WTC11 (cell line): ENCODE data around the gene KIAA2012. TPM values are rescaled to one million over a fixed set of nuclear protein-coding genes. Genes with fewer than 3 reads are reported as not detected.

Source experiments
- ATAC-seq: fragments of 200-7000 bp; cut with Tn5 transposase; 2 replicates; pipeline ENCODE4 v1.10.0; 2021; ENCODE audit warnings: mild to moderate bottlenecking, moderate library complexity
- CTCF ChIA-PET: fragments of 300-600 bp; sonication (Branson Sonifier 250); formaldehyde crosslinking; loops from one replicate; lab custom pipeline; 2021; ENCODE audit warnings: antibody characterized with exemption; lab: Charles Lee
- POLR2A ChIA-PET: fragments of 350-600 bp; sonication (Branson Sonifier 250); formaldehyde crosslinking; loops from one replicate; lab custom pipeline; 2021; ENCODE audit warnings: antibody characterized with exemption; lab: Charles Lee
- DNase-seq: peaks from one replicate; pipeline ENCODE4 v3.0.0; 2021; ENCODE audit warnings: low spot score
- H3K27ac Mint-ChIP-seq: 2 replicates; pipeline ENCODE4 v1.8.0; 2021; ENCODE audit warnings: mixed read lengths
- H3K27me3 Mint-ChIP-seq: 2 replicates; pipeline ENCODE4 v1.8.0; 2021; ENCODE audit warnings: low read depth, mild to moderate bottlenecking, moderate library complexity, mixed read lengths
- H3K36me3 Mint-ChIP-seq: 2 replicates; pipeline ENCODE4 v1.8.0; 2021; ENCODE audit warnings: mixed read lengths
- H3K4me1 Mint-ChIP-seq: 2 replicates; pipeline ENCODE4 v1.8.0; 2022; ENCODE audit warnings: mixed read lengths
- H3K4me3 Mint-ChIP-seq: 2 replicates; pipeline ENCODE4 v1.8.0; 2021; ENCODE audit warnings: mild to moderate bottlenecking, moderate library complexity, mixed read lengths
- H3K9me3 Mint-ChIP-seq: 2 replicates; pipeline ENCODE4 v1.8.0; 2021; ENCODE audit warnings: mixed read lengths
- ARID4B ChIP-seq: sonication (generic); formaldehyde crosslinking; IDR thresholded peaks from 2 replicates; pipeline ENCODE4 v1.8.0; 2023; ENCODE audit warnings: missing genetic modification reagents, mild to moderate bottlenecking, borderline replicate concordance
- ATF1 ChIP-seq: sonication (generic); formaldehyde crosslinking; IDR thresholded peaks from 2 replicates; pipeline ENCODE4 v1.8.1; 2023; ENCODE audit warnings: mild to moderate bottlenecking, moderate library complexity, missing genetic modification reagents
- ATF6 ChIP-seq: sonication (generic); formaldehyde crosslinking; IDR thresholded peaks from 2 replicates; pipeline ENCODE4 v1.8.1; 2023; ENCODE audit warnings: mild to moderate bottlenecking, missing genetic modification reagents
- CBFB ChIP-seq: sonication (generic); formaldehyde crosslinking; IDR thresholded peaks from 2 replicates; pipeline ENCODE4 v1.8.1; 2022; ENCODE audit warnings: mild to moderate bottlenecking, low read depth, missing genetic modification reagents
- E2F1 ChIP-seq: sonication (generic); formaldehyde crosslinking; IDR thresholded peaks from 2 replicates; pipeline ENCODE4 v1.8.0; 2022; ENCODE audit warnings: mild to moderate bottlenecking, missing genetic modification reagents
- ELF4 ChIP-seq: sonication (generic); formaldehyde crosslinking; IDR thresholded peaks from 2 replicates; pipeline ENCODE4 v1.8.1; 2022; ENCODE audit warnings: low read depth, mild to moderate bottlenecking, moderate library complexity, missing genetic modification reagents
- HMGXB4 ChIP-seq: sonication (generic); formaldehyde crosslinking; IDR thresholded peaks from 2 replicates; pipeline ENCODE4 v1.8.1; 2023; ENCODE audit warnings: mild to moderate bottlenecking, moderate library complexity, missing genetic modification reagents
- MLX ChIP-seq: sonication (generic); formaldehyde crosslinking; IDR thresholded peaks from 2 replicates; pipeline ENCODE4 v1.8.1; 2023; ENCODE audit warnings: mild to moderate bottlenecking, missing genetic modification reagents, moderate library complexity
- MYBL2 ChIP-seq: sonication (generic); formaldehyde crosslinking; IDR thresholded peaks from 2 replicates; pipeline ENCODE4 v1.8.1; 2023; ENCODE audit warnings: mild to moderate bottlenecking, moderate library complexity, missing genetic modification reagents
- NFE2L1 ChIP-seq: sonication (generic); formaldehyde crosslinking; IDR thresholded peaks from 2 replicates; pipeline ENCODE4 v1.8.1; 2023; ENCODE audit warnings: missing genetic modification reagents
- NFYB ChIP-seq: sonication (generic); formaldehyde crosslinking; conservative IDR thresholded peaks from 2 replicates; pipeline ENCODE4 v1.8.0; 2022; ENCODE audit warnings: low read depth, missing genetic modification reagents
- NR2C2 ChIP-seq: sonication (generic); formaldehyde crosslinking; IDR thresholded peaks from 2 replicates; pipeline ENCODE4 v1.8.0; 2022; ENCODE audit warnings: mild to moderate bottlenecking, missing genetic modification reagents
- NR3C1 ChIP-seq: sonication (generic); formaldehyde crosslinking; conservative IDR thresholded peaks from 2 replicates; pipeline ENCODE4 v1.8.1; 2023; ENCODE audit warnings: low read depth, mild to moderate bottlenecking, missing genetic modification reagents
- OVOL2 ChIP-seq: fragments of 250-450 bp; sonication (Bioruptor Pico); IDR thresholded peaks from 2 replicates; pipeline ENCODE4 v1.9.0; 2021; ENCODE audit warnings: mild to moderate bottlenecking, borderline replicate concordance
- PREB ChIP-seq: sonication (generic); formaldehyde crosslinking; IDR thresholded peaks from 2 replicates; pipeline ENCODE4 v1.8.1; 2022; ENCODE audit warnings: mild to moderate bottlenecking, missing genetic modification reagents, moderate library complexity, borderline replicate concordance
- SMAD3 ChIP-seq: sonication (generic); formaldehyde crosslinking; IDR thresholded peaks from 2 replicates; pipeline ENCODE4 v1.8.0; 2022; ENCODE audit warnings: missing genetic modification reagents, mild to moderate bottlenecking, borderline replicate concordance
- TP53 ChIP-seq: sonication (generic); formaldehyde crosslinking; IDR thresholded peaks from 2 replicates; pipeline ENCODE4 v1.8.1; 2023; ENCODE audit warnings: mild to moderate bottlenecking, missing genetic modification reagents
- ZNF263 ChIP-seq: sonication (generic); formaldehyde crosslinking; IDR thresholded peaks from 2 replicates; pipeline ENCODE4 v1.8.1; 2022; ENCODE audit warnings: low read depth, mild to moderate bottlenecking, moderate library complexity, missing genetic modification reagents
- ZNF281 ChIP-seq: sonication (generic); formaldehyde crosslinking; IDR thresholded peaks from 2 replicates; pipeline ENCODE4 v1.8.0; 2023; ENCODE audit warnings: mild to moderate bottlenecking, missing genetic modification reagents
- total RNA-seq: library from RNA; stranded (reverse); gene quantifications from 3 replicates; pipeline ENCODE4 v1.2.3, GENCODE V29; 2021

Gene KIAA2012
- total RNA-seq, 1 experiment from 2014 or later, result not detected

- no peak; the same call in 1 of the 2 replicates for ATAC-seq
- POLR2A ChIA-PET, result interaction anchor here (0.7 to 1.0 kb wide), 3 partner anchors 15 to 571 kb away, joined by 3 to 5 read pairs (median 3); partner anchors contain the start of gene SUMO1
- CTCF ChIA-PET, result no interaction called here
- no peak for DNase-seq
- peaks cover 7% of the 10 kb centered on the region for H3K4me1 Mint-ChIP-seq
- no peaks in the 10 kb centered on the region for H3K9me3 Mint-ChIP-seq
- TF ChIP-seq NR2C2 (CRISPR knock-in tag) (no peak), E2F1 (CRISPR knock-in tag) (no peak), ATF1 (CRISPR knock-in tag) (no peak), NR3C1 (CRISPR knock-in tag) (no peak), ELF4 (CRISPR knock-in tag) (no peak), ZNF263 (CRISPR knock-in tag) (no peak), NFE2L1 (CRISPR knock-in tag) (no peak), NFYB (CRISPR knock-in tag) (no peak), ZNF281 (CRISPR knock-in tag) (no peak), CBFB (no peak), MLX (no peak), PREB (CRISPR knock-in tag) (no peak), HMGXB4 (CRISPR knock-in tag) (no peak), TP53 (no peak), ATF6 (CRISPR knock-in tag) (no peak), ARID4B (no peak), OVOL2 (CRISPR knock-in tag) (no peak), MYBL2 (CRISPR knock-in tag) (no peak), SMAD3 (CRISPR knock-in tag) (no peak)
- peak overlapping the region; percentile 3; the same call in 1 of the 2 replicates for H3K27ac Mint-ChIP-seq
- no peak overlapping the region for H3K4me3 Mint-ChIP-seq
- peaks cover 41% of the 10 kb centered on the region for H3K36me3 Mint-ChIP-seq
- no peaks in the 10 kb centered on the region for H3K27me3 Mint-ChIP-seq
Measured at GRCh38 chr2:202221873-202222272, 148.8 kb downstream of the KIAA2012 start.
